GM21528 (cell line): ENCODE data around the gene TPPP.

Experiments
- ATAC-seq: cut with Tn5 transposase; IDR thresholded peaks from one replicate; pipeline ENCODE4 v1.9.1; 2021; ENCODE audit warnings: mild to moderate bottlenecking, moderate library complexity; ENCODE audit not compliant: unreplicated experiment, low FRiP score

Gene TPPP

GRCh38 chr5:612498-613424 lies 80.4 kb downstream of the TPPP start:
- ATAC-seq: peak; percentile 39

GRCh38 chr5:611731-612486 lies 81.2 kb downstream of the TPPP start, which contains the start of gene CEP72:
CEP72 (plus strand) TSS chr5:612340; CDS start chr5:612362, 22 bp downstream.
- ATAC-seq: peak; percentile 71

GRCh38 chr5:610744-611730 lies 82.1 kb downstream of the TPPP start:
- ATAC-seq: no peak

GRCh38 chr5:610011-610743 lies 83.0 kb downstream of the TPPP start:
- ATAC-seq: no peak
